Panc1 (cell line): ENCODE data around the gene ALOX5. TPM values are rescaled to one million over a fixed set of nuclear protein-coding genes. Genes with fewer than 3 reads are reported as not detected.

Source experiments
- ATAC-seq: fragments of 200-7000 bp; cut with Tn5 transposase; 2 replicates; pipeline ENCODE4 v1.9.1; 2020; ENCODE audit warnings: mild to moderate bottlenecking, moderate library complexity
- BruUV-seq: library from RNA; stranded (reverse); fragments of 400-500 nt; replicated peaks from 2 replicates; lab custom pipeline; 2021; lab: Mats Ljungman, UMichigan
- CTCF ChIA-PET: fragments of 300-600 bp; sonication (Branson Sonifier 250); formaldehyde crosslinking; loops from one replicate; lab custom pipeline; 2022; ENCODE audit warnings: antibody characterized with exemption; lab: Charles Lee
- POLR2A ChIA-PET: fragments of 300-600 bp; sonication (Branson Sonifier 250); formaldehyde crosslinking; loops from one replicate; lab custom pipeline; 2022; ENCODE audit warnings: antibody characterized with exemption; lab: Charles Lee
- DNase-seq: peaks from one replicate; pipeline ENCODE4 v3.0.0-alpha.2; 2010; ENCODE audit warnings: low read depth, low spot score
- H3K27ac ChIP-seq: 2 replicates; pipeline ENCODE4 v1.5.1; 2011; ENCODE audit warnings: mild to moderate bottlenecking, low read length, inconsistent platforms
- H3K27me3 ChIP-seq: fragments of 200-500 bp; sonication (Bioruptor generic); 2 replicates; pipeline ENCODE4 v1.6.0; 2014; ENCODE audit warnings: low read length, inconsistent platforms; ENCODE audit not compliant: control insufficient read depth, insufficient read depth
- H3K36me3 ChIP-seq: fragments of 200-500 bp; sonication (Bioruptor generic); 2 replicates; pipeline ENCODE4 v1.5.1; 2014; ENCODE audit warnings: inconsistent platforms, mild to moderate bottlenecking, low read length, moderate library complexity; ENCODE audit not compliant: control insufficient read depth, insufficient read depth
- H3K4me1 ChIP-seq: 2 replicates; pipeline ENCODE4 v1.5.1; 2011; ENCODE audit warnings: inconsistent platforms, mild to moderate bottlenecking, low read length, moderate library complexity; ENCODE audit not compliant: control insufficient read depth, insufficient read depth
- H3K4me3 ChIP-seq, 2 experiments: 2 replicates each; pipeline ENCODE4 v1.5.1; 2011 to 2012; ENCODE audit warnings: low read depth in 2 of 2, low read length in 2 of 2, mild to moderate bottlenecking in 2 of 2, inconsistent platforms in 1 of 2, moderate library complexity in 1 of 2
- H3K9me3 ChIP-seq: fragments of 200-500 bp; sonication (Bioruptor generic); 2 replicates; pipeline ENCODE4 v1.5.1; 2014; ENCODE audit warnings: low read depth, mild to moderate bottlenecking, inconsistent platforms, low read length, moderate library complexity; ENCODE audit not compliant: control insufficient read depth, insufficient read depth
- POLR2AphosphoS5 ChIP-seq: IDR thresholded peaks from 2 replicates; pipeline ENCODE4 v1.6.1; 2012; ENCODE audit warnings: mild to moderate bottlenecking, low read depth, low read length, moderate library complexity
- SIN3A ChIP-seq: IDR thresholded peaks from 2 replicates; pipeline ENCODE4 v1.6.1; 2012; ENCODE audit warnings: low read depth, mild to moderate bottlenecking, low read length, moderate library complexity, borderline replicate concordance; ENCODE audit not compliant: insufficient read depth
- TCF7L2 ChIP-seq: IDR thresholded peaks from 2 replicates; pipeline ENCODE4 v1.6.1; 2011; ENCODE audit warnings: mild to moderate bottlenecking, low read depth, low read length, inconsistent platforms
- in situ Hi-C: cut with HindIII; loops from 2 replicates; pipeline ENCODE4 v1.10.0; 2016; ENCODE audit warnings: low sequenced_read_pairs, low pct_unique_long_range_greater_than_20kb
- intact Hi-C: fragments of 100-400 bp; cut with micrococcal nuclease; formaldehyde crosslinking; loops from one replicate; pipeline ENCODE4 v1.10.0; 2022; ENCODE audit not compliant: unreplicated experiment
- total RNA-seq: library from RNA; stranded (reverse); gene quantifications from one replicate; pipeline ENCODE4 v1.2.1, GENCODE V29; 2021; ENCODE audit not compliant: unreplicated experiment
- TF ChIP-seq, protein P1 (sequence below): fragments of 450-650 bp; IDR thresholded peaks from 2 replicates; pipeline ENCODE4 v1.5.1; 2017; ENCODE audit warnings: mild to moderate bottlenecking
- TF ChIP-seq, protein P2 (sequence below), 2 experiments: IDR thresholded peaks; 2 replicates each; pipeline ENCODE4 v1.6.1; 2011 to 2012; ENCODE audit warnings: low read depth in 2 of 2, control low read depth in 1 of 2, low read length in 1 of 2, mild to moderate bottlenecking in 1 of 2, moderate library complexity in 1 of 2; ENCODE audit not compliant: insufficient read depth in 1 of 2

ALOX5 gene
- total RNA-seq, 1 experiment from 2014 or later, result 0.82 TPM

DNA sequence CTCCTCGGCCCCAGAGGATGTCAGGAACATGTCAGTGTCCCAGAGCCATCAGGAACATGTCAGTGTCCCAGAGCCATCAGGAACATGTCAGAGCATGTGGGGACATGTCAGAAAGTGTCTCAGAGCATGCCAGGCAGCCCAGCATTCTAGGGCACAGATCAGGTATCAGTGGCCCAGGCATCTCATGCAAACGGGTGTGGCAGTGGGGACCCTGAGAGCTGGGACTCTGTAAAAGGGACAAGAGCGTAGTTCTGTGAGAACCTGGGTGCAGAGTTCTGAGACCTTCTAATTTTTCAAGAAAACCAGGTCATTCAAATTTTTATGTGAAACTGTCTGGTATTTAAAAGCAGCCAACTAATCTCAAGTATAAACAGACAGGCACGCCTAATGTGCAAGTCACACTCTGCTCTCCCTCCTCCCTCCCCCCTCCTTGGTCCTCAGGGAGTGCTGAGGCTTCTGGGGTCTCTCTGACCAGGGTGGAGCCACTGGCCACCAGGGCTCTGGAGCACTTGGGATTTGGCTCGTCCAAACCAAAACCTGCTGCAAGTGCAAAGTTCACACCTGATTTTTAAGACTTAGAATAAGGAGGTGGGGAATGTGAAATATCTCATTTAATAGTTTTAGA is 64.6 kb downstream of the ALOX5 start:
- TF ChIP-seq TCF7L2, result no peak
- TF ChIP-seq SIN3A, result no peak
- TF ChIP-seq, protein P1, sequence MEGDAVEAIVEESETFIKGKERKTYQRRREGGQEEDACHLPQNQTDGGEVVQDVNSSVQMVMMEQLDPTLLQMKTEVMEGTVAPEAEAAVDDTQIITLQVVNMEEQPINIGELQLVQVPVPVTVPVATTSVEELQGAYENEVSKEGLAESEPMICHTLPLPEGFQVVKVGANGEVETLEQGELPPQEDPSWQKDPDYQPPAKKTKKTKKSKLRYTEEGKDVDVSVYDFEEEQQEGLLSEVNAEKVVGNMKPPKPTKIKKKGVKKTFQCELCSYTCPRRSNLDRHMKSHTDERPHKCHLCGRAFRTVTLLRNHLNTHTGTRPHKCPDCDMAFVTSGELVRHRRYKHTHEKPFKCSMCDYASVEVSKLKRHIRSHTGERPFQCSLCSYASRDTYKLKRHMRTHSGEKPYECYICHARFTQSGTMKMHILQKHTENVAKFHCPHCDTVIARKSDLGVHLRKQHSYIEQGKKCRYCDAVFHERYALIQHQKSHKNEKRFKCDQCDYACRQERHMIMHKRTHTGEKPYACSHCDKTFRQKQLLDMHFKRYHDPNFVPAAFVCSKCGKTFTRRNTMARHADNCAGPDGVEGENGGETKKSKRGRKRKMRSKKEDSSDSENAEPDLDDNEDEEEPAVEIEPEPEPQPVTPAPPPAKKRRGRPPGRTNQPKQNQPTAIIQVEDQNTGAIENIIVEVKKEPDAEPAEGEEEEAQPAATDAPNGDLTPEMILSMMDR, result no peak
- TF ChIP-seq, protein P2, sequence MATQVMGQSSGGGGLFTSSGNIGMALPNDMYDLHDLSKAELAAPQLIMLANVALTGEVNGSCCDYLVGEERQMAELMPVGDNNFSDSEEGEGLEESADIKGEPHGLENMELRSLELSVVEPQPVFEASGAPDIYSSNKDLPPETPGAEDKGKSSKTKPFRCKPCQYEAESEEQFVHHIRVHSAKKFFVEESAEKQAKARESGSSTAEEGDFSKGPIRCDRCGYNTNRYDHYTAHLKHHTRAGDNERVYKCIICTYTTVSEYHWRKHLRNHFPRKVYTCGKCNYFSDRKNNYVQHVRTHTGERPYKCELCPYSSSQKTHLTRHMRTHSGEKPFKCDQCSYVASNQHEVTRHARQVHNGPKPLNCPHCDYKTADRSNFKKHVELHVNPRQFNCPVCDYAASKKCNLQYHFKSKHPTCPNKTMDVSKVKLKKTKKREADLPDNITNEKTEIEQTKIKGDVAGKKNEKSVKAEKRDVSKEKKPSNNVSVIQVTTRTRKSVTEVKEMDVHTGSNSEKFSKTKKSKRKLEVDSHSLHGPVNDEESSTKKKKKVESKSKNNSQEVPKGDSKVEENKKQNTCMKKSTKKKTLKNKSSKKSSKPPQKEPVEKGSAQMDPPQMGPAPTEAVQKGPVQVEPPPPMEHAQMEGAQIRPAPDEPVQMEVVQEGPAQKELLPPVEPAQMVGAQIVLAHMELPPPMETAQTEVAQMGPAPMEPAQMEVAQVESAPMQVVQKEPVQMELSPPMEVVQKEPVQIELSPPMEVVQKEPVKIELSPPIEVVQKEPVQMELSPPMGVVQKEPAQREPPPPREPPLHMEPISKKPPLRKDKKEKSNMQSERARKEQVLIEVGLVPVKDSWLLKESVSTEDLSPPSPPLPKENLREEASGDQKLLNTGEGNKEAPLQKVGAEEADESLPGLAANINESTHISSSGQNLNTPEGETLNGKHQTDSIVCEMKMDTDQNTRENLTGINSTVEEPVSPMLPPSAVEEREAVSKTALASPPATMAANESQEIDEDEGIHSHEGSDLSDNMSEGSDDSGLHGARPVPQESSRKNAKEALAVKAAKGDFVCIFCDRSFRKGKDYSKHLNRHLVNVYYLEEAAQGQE (IDR thresholded peaks at IDR 0.05; ENCODE audit: insufficient read depth in 1 of 2, low read depth in 2 of 2, low read length in 1 of 2), result no peak
- TF ChIP-seq POLR2AphosphoS5, result no peak
- Histone ChIP-seq H3K27me3 (no peaks in the 10 kb centered on the region; the same call in 1 of the 2 replicates), H3K4me3 (no peak overlapping the region), H3K36me3 (no peaks in the 10 kb centered on the region), H3K4me1 (no peaks in the 10 kb centered on the region), H3K27ac (no peak overlapping the region), H3K9me3 (no peaks in the 10 kb centered on the region)
- ChIA-PET POLR2A (no interaction called here), CTCF (no interaction called here)
- ATAC-seq, result no peak
- BruUV-seq, result no TSS peak
- DNase-seq, result no peak
- in situ Hi-C loops, result no loop called here
- intact Hi-C loops, result no loop called here

DNA sequence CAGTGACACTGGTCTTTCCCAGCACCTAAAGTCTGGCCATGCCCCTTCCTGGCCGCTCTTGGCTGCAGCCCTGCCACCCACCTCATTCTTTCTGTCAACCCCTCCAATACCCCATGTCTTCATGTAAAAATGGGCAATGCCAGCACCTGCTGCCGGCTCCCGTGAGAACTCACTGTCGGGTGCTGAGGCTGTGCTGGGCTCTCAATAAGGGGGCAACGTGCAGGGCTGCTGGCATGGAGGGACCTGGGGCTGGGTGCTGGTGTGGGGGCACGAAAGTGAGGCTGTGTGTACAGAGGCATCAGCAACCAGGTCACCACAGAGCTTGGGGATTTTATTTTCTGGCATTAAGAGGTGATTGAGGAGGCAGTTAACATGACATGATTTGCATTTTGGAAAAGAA is 65.3 kb downstream of the ALOX5 start:
- ATAC-seq, result no peak
- H3K27ac ChIP-seq, result no peak overlapping the region
- ChIA-PET POLR2A (no interaction called here), CTCF (no interaction called here)
- DNase-seq, result no peak
- H3K9me3 ChIP-seq, result no peaks in the 10 kb centered on the region
- no peaks in the 10 kb centered on the region; the same call in 1 of the 2 replicates for H3K27me3 ChIP-seq
- H3K4me1 ChIP-seq, result no peaks in the 10 kb centered on the region
- no TSS peak for BruUV-seq
- intact Hi-C loops (no loop called here), in situ Hi-C loops (no loop called here)
- H3K4me3 ChIP-seq, result no peak overlapping the region
- H3K36me3 ChIP-seq, result no peaks in the 10 kb centered on the region
- TF ChIP-seq, protein P1, result no peak
- no peak for TF ChIP-seq POLR2AphosphoS5
